ENCODE data around the gene PLA2G4E. TPM values are rescaled to one million over a fixed set of nuclear protein-coding genes. Genes with fewer than 3 reads are reported as not detected.

Gene PLA2G4E
- total RNA-seq, 6 experiments from 2014 or later: not detected

DNA sequence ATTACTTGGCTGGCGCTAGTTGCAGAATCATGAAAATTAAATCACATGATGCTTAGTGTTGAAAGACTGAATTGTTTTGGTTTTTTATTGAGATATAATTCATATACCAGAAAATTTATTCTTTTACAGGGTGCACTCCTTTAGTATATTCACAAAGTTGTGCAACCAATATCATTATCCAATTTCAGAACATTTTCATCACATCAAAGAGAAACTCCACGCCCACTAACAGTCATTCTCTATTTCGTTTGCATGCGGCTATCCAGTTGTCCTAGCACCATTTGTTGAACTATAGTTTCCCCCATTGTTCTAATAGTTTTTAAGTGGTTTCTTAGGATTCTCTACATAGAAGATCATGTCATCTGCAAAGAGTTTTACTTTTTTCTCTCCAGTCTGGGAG is 52.1 kb downstream of the PLA2G4E start:
- Histone ChIP-seq H3K36me3 (no peaks in the 10 kb centered on the region), H3K4me3 (no peak overlapping the region), H3K27me3 (no peaks in the 10 kb centered on the region), H3K9me3 (no peaks in the 10 kb centered on the region), H3K27ac (no peak overlapping the region), H3K4me1 (peaks cover 0 to 14% (median 3%) of the 10 kb centered on the region in 4 donors)
- WGBS (ENCODE audit: insufficient coverage, low coverage, low lambda C conversion rate, missing lambda C conversion rate): 54% methylated on average over 4 of the region's 4 CpGs
- intact Hi-C loops (cut with DNase I): no loop called here
- TF ChIP-seq, protein P1, sequence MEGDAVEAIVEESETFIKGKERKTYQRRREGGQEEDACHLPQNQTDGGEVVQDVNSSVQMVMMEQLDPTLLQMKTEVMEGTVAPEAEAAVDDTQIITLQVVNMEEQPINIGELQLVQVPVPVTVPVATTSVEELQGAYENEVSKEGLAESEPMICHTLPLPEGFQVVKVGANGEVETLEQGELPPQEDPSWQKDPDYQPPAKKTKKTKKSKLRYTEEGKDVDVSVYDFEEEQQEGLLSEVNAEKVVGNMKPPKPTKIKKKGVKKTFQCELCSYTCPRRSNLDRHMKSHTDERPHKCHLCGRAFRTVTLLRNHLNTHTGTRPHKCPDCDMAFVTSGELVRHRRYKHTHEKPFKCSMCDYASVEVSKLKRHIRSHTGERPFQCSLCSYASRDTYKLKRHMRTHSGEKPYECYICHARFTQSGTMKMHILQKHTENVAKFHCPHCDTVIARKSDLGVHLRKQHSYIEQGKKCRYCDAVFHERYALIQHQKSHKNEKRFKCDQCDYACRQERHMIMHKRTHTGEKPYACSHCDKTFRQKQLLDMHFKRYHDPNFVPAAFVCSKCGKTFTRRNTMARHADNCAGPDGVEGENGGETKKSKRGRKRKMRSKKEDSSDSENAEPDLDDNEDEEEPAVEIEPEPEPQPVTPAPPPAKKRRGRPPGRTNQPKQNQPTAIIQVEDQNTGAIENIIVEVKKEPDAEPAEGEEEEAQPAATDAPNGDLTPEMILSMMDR (IDR thresholded peaks at IDR 0.05): no peak
- TF ChIP-seq POLR2A (IDR thresholded peaks at IDR 0.05): no peak
- ATAC-seq (no peak), DNase-seq (no peak)

DNA sequence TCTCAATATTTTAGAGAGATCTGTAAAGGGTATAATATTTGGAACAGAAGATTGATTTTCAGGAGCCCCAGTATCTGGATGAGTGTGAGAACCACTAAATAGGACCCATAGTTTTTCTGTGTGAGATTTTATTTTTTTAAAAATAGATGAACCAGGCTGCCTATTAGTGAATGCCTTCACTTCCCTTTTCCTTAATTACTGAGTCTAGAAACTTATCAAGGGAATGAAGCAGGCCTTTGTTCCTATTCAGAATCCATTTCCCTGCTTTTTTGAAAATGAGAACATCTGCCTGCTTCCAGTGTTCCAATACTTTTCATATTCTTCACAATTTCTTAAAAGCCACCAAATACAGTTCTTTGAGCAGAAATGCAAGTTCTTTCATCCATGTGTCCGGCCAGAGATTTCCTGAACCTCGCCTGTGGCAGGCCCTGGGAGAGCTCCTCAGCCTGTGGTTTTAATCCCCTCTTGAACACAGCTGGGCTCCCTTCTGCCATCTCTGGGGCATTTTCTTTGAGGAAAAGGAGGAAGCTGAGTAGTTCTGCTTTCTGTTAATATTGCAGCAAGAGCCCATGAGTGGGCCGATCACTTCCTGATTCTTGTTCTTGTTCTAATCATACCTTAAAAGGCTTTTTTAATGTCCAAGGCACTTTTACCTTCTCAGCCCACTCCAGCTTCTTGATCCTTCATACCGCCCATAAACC is 53.2 kb downstream of the PLA2G4E start:
- Histone ChIP-seq H3K36me3 (no peaks in the 10 kb centered on the region), H3K27ac (peak overlapping the region in 2 of 3 donors; percentile 2 to 26), H3K4me1 (peaks cover 0 to 15% (median 3%) of the 10 kb centered on the region in 4 donors), H3K27me3 (no peaks in the 10 kb centered on the region), H3K9me3 (no peaks in the 10 kb centered on the region), H3K4me3 (no peak overlapping the region)
- ATAC-seq (no peak), DNase-seq (peak in 1 of 3 donors; percentile 47)
- intact Hi-C loops (cut with DNase I): no loop called here
- TF ChIP-seq, protein P1 (IDR thresholded peaks at IDR 0.05): no peak
- TF ChIP-seq POLR2A (IDR thresholded peaks at IDR 0.05): no peak
- WGBS (ENCODE audit: insufficient coverage, low coverage, low lambda C conversion rate, missing lambda C conversion rate): 32% methylated on average over 4 of the region's 4 CpGs

DNA sequence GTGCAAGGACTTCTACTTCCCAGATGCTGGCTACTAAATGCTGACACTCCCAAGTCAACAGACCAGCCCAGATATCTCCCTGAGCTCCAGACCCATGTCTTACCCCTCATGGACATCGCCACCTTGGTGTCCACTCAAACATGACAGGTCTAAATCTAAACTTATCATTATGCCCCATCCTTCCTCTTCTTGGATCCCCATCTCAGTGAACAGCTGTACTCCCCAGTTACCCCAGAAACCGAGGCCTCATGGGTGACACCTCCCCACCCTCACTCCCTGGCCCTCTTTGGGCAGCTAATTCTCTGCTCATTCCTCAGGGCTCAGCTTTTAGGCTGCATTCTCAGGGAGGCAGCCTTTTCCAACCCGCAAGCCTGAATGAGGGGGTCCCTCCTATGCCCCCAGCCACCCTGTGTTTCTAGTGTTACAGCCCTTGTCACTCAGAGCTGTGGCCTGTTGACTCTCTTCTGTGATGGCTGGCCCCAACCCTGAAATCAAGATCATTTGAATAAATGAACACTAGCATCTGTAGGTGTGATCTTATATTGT is 53.8 kb downstream of the PLA2G4E start:
- Histone ChIP-seq H3K27ac (no peak overlapping the region), H3K4me1 (peaks cover 0 to 22% (median 3%) of the 10 kb centered on the region in 4 donors), H3K4me3 (no peak overlapping the region), H3K9me3 (no peaks in the 10 kb centered on the region), H3K36me3 (no peaks in the 10 kb centered on the region), H3K27me3 (no peaks in the 10 kb centered on the region)
- TF ChIP-seq, protein P1 (IDR thresholded peaks at IDR 0.05): no peak
- TF ChIP-seq POLR2A (IDR thresholded peaks at IDR 0.05): no peak
- intact Hi-C loops (cut with DNase I): no loop called here
- whole genome bisulfite sequencing (ENCODE audit: insufficient coverage, low coverage, low lambda C conversion rate, missing lambda C conversion rate): 93% methylated on average over 3 of the region's 3 CpGs
- ATAC-seq (no peak), DNase-seq (peak in 1 of 3 donors; percentile 28)

DNA sequence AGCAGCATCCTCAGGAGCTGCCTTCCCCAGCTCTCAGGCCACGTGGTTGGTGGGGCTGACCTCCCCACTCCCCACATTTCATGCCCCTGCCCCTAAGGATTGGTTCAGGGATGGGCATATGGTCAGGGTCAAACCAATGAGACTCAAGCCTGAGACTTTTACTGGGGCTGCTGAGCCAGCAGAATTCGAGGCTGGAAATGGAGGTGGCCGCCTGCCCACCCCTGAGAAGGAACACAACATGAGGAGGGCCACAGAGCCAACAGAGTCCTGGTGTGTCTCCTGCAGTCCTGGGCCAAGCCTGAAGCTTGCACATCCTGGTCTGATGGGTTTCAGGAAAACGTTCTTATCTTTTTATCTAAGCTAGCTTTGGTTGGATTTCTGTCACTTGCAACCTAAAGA is 54.4 kb downstream of the PLA2G4E start:
- no peaks in the 10 kb centered on the region for H3K36me3 ChIP-seq
- no peaks in the 10 kb centered on the region for H3K27me3 ChIP-seq
- ATAC-seq (no peak), DNase-seq (no peak)
- TF ChIP-seq, protein P1 (IDR thresholded peaks at IDR 0.05): no peak
- TF ChIP-seq POLR2A (IDR thresholded peaks at IDR 0.05): no peak
- H3K4me3 ChIP-seq: no peak overlapping the region
- H3K4me1 ChIP-seq: peaks cover 0 to 28% (median 3%) of the 10 kb centered on the region in 4 donors
- no peak overlapping the region for H3K27ac ChIP-seq
- H3K9me3 ChIP-seq: no peaks in the 10 kb centered on the region
- WGBS (ENCODE audit: insufficient coverage, low coverage, low lambda C conversion rate, missing lambda C conversion rate): 78% methylated on average over 3 of the region's 4 CpGs
- intact Hi-C loops (cut with DNase I): no loop called here

All from right lobe of liver (tissue), 6 donors.